GM12873 (cell line): ENCODE measurements around the gene SUPV3L1.

Experiments used
- TF ChIP-seq, protein P1 (sequence below): IDR thresholded peaks from 2 replicates; pipeline ENCODE4 v1.5.1; 2012; ENCODE audit warnings: low read depth, mild to moderate bottlenecking, moderate library complexity, low read length, control low read depth; ENCODE audit not compliant: insufficient read depth; ENCODE audit errors: missing control alignments

Gene SUPV3L1

DNA sequence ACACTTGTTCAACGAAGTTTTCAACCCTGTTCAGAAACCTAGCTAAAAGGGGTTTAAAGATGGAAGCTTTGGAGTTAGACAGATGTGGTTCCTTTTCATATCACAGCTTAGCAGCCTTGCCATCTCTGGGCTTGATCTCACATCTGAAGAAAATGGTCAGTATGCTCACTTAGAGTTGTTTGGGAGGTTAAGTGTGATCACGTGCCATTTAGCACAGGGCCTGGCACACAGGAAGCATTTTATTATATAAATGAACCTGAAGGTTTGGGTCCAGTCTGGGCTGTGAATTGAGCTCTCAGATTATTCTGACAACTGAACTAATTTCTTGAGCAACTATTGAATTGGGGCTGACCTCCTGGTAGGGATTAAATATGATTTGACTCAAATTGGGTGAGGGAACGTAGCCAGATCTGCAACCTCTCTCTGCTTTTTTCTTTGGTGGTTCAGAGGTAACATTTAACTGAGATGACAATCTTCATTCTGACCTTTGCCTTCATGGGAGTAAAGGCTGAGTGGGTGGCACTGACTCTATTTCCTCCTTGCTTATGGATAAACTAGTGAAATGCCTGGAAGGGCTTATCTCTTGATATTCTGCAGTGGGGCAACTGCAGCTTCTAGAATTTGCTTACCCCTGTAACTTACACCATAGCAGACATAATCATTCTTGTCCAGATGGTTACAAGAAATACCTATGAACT, 29.9 kb downstream of the SUPV3L1 start:
- TF ChIP-seq, protein P1, sequence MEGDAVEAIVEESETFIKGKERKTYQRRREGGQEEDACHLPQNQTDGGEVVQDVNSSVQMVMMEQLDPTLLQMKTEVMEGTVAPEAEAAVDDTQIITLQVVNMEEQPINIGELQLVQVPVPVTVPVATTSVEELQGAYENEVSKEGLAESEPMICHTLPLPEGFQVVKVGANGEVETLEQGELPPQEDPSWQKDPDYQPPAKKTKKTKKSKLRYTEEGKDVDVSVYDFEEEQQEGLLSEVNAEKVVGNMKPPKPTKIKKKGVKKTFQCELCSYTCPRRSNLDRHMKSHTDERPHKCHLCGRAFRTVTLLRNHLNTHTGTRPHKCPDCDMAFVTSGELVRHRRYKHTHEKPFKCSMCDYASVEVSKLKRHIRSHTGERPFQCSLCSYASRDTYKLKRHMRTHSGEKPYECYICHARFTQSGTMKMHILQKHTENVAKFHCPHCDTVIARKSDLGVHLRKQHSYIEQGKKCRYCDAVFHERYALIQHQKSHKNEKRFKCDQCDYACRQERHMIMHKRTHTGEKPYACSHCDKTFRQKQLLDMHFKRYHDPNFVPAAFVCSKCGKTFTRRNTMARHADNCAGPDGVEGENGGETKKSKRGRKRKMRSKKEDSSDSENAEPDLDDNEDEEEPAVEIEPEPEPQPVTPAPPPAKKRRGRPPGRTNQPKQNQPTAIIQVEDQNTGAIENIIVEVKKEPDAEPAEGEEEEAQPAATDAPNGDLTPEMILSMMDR: no peak

DNA sequence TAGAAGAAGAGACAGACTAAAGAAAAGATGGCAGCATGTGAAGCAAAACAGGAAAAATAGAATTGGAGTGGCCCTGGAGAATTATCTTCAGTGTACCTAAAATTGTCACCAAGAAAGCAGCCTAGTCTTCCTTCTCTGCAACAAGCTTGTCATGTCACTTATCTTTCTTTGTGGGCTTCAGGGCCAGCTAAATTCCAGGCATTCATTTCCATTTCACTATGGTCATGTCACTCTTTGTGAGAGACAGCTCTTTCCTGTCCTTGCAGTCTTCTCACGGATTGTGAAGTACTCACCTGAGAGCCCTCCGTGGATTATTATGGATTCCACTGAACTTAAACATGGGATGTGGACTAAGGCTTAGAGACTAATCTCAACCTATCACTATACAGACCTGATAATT, 31.1 kb downstream of the SUPV3L1 start:
- TF ChIP-seq, protein P1: no peak

DNA sequence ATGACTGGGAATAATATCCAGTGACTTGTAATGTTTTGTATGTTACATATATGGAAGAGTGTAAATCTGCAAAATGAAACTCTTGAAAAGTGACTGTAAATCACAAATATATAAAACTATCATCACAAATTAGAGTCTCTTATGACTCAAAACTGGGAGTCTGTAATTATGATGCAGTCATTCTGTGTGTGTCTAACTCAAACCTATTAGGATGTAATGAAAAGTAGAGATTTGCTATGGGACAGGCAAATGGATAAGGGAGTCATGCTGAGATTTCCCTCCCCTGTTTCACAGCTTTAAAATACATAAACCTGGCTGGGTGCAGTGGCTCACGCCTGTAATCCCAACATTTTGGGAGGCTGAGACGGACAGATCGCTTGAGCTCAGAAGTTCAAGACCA, 31.5 kb downstream of the SUPV3L1 start:
- TF ChIP-seq, protein P1: no peak

DNA sequence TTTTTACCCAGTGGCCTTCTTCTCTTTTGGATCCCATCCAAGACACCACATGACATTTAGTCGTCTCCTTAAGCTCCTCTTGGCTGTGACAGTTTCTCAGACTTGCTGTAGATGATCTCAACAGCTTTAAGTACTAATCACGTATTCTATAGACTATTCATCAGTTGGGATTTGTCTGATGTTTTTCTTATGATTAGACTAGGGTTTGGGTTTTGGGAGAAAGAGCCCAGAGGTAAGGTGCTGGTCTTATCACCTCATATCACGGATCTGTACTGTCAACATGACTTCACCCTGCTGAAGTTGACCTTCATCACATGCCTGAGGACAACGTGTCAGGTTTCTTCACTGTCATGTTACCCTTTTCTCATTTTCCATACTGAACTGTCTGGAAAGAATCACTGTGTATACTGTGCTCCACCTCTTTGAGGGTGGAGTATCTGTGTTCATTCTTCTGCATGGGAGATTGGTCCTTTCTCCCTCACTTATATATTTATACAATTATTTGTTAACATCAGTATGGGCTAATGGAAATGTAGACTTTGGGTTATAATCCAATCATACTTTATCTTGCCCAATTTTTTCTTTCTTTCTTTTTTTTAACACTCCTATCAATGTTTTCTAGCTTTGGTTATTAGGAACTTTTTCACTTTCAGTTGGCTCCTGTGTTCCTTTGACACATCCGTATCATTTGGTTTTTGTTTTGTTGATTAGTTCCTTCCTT, 33.7 kb downstream of the SUPV3L1 start:
- TF ChIP-seq, protein P1: no peak

DNA sequence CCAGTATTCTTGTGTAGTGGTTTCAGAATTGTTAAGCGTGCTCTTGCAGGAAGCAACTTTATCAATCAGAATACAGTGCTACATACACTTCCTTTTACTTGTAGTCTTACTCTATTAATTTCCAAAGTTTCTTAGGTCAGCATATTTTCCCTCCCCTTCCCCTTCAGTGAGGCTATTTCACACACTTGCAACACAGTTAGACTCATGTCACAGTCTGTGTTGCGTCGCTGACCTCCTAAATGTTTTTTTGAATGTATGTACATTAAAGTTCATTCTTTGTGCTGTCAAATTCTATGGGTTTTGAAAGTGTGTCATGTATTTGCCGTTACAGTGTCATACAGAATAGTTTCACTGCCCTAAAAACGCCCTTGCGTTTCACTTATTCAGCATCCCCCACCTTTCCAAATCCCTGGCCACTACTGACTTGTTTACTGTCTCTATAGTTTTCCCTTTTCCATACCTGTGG, 34.7 kb downstream of the SUPV3L1 start:
- TF ChIP-seq, protein P1: no peak

DNA sequence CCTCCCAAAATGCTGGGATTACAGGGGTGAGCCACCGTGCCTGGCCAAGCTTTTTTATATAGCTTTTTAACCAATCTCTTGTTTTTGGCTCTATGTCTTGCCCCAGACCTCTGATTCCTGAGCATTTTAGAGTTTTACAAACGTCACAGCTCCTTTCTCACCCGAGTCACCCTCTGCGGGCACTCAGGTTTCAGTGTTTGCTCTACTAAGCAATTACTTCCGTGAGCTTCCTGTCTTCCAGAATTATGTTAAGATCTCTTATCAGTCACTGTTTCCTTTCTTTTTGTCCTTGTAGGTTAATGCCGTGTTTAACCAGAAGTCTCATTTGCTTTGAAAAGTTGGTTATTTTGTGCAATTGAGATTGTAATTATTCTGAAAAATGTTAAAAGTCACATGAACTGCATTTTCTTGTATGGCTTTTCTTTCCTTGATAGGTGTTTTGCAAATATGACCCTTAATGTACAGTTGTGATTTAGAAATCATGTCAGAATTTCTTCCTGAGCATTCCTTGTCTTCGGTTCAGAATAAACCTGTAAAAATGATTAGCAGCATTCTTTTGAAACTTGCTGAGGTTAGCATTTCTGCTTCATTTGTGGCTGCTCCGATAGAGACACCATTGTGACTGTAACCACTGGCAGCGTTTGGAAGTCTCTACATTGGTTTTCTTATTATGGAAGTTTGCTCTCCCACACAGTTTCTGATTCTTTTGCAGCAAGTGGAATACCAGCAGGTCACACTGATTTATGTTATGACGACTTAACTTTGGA, 35.6 kb downstream of the SUPV3L1 start:
- TF ChIP-seq, protein P1: no peak

DNA sequence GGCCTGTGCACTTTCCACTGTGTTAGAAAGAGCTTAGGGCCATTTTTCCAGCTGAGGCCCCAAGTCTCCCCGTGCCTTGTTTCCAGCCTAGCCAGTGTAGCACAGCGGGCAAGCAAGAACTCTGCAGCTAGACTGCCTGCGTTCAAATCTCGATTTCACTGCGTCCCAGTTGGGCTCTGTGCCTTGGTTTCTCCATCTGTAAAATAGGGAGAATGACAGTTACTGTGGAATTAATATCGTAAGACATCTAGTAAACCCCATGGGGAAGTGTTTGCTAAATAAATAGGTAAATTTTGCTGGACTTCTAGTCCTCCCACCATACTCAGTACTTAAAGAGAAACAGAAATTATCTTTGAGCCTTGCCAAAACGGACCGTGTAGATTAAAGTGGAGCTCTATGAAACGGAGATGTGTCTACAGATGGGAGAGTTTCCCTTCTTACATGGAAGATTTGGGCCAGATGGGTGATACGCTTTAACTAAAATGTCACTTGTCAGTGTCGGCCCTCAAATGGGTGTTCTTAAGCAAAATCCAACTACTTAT, 36.6 kb downstream of the SUPV3L1 start:
- TF ChIP-seq, protein P1: no peak
